Right renal pelvis (tissue), 4 donors: ENCODE results near the gene ALDH1A3. TPM values are rescaled to one million over a fixed set of nuclear protein-coding genes. Genes with fewer than 3 reads are reported as not detected.

Experiments
- DNase-seq, 4 donors: peaks; one replicate each; pipeline ENCODE4 v3.0.0-alpha.2; 2013; ENCODE audit warnings: low read depth in 4 of 4, low spot score in 3 of 4, missing footprints in 1 of 4
- polyA plus RNA-seq, 4 donors: library from polyadenylated mRNA; unstranded; fragments of 120-200 nt; gene quantifications; one replicate each; pipeline ENCODE4 v1.2.1, GENCODE V29; 2013; ENCODE audit not compliant: insufficient read length in 4 of 4

The ALDH1A3 gene
- polyA plus RNA-seq, 4 donors = 3.2 to 5.7 (median 4.8) TPM

DNA sequence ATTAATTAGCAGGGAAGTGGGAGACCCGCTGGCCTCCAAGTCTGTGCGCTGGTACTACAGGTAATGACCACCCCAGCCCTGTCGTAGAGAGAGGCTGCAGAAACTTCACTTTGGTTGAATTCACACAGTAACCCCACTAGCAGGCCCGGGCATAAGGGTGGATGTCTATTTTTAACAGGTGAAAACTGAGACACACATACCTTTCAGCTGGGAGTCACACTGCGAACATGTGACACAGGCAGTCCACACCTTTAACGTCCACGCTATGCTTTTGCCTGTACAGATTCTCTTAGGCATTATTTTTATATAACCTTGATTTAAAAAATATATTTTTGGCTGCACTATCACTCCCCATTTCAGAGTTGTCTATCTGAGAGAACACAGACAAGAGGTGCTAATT is 43.4 kb downstream of the ALDH1A3 start:
- no peak for DNase-seq

DNA sequence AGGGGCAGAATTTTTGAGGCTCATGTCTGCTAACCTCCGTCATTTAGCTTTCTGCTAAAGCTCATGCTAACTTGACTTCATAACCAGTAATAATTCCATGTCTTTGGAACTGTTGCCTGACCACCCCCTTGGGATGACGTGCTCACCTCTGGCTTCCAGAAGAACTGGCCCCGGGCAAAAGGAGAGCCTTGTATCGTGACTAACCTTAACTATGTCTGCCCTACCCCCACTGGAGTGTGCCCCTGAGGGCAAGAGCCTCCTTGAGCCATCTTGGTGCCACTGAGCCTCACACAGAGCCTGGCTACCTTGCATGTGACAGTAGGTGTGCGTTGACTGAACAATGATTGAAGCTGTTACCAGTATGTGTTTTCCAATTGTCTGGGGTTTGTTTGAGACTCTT is 44.3 kb downstream of the ALDH1A3 start:
- no peak for DNase-seq

DNA sequence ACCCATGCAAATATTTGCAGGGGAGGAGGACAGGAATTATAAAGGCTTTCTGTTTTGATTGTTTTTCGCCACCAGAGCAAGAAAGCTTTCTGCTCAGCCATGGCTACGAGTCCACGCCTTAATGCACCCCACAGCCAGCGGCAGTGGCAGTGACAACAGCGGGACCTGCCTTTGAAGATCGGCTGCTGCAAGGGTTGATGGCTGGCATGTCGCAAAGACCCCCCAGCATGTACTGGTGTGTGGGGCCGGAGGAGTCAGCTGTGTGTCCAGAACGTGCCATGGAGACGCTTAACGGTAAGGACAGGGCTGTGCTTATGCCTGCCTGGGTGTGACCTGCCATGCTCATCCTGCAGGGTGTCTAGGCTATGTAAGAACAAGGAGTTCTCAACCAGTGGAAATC is 44.8 kb downstream of the ALDH1A3 start:
- DNase-seq = no peak

DNA sequence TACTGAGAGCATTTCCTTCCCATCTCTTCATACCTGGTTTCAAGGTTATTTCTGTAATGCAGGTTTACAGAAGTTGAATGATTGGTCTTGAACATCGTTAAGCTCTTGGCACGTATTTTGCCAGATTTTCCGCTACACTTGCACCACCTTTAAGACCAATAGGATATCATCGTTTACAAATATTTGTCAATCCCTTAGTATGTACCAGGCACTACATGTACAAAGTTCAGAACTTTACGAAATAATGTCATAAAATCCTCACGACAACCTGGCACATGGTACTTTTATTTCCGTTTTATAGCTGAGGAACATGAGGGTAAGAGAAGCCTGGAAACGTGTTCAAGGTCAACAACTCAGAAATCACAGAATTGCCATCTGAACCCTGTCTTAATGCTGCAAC is 45.8 kb downstream of the ALDH1A3 start:
- DNase-seq = no peak

DNA sequence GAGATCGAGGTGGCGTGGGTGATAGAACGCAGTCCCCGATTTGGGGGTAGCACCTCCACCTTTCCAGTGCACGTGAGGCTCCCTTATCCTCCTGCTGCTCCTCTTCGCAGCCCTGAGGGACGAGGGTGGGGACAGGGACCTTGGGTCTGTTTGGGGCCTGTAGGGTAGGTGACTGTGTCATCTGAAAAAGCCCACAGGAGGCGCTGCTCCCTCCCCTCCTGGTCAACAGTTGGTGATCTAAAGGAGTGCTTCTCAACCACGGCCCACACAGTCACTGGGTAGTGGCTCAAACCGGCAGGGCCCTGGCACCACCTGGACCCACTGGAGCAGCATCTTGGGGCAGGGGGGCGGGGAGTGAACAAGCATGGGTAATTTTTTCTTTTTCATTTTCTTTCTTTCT is 46.6 kb downstream of the ALDH1A3 start:
- DNase-seq = no peak

DNA sequence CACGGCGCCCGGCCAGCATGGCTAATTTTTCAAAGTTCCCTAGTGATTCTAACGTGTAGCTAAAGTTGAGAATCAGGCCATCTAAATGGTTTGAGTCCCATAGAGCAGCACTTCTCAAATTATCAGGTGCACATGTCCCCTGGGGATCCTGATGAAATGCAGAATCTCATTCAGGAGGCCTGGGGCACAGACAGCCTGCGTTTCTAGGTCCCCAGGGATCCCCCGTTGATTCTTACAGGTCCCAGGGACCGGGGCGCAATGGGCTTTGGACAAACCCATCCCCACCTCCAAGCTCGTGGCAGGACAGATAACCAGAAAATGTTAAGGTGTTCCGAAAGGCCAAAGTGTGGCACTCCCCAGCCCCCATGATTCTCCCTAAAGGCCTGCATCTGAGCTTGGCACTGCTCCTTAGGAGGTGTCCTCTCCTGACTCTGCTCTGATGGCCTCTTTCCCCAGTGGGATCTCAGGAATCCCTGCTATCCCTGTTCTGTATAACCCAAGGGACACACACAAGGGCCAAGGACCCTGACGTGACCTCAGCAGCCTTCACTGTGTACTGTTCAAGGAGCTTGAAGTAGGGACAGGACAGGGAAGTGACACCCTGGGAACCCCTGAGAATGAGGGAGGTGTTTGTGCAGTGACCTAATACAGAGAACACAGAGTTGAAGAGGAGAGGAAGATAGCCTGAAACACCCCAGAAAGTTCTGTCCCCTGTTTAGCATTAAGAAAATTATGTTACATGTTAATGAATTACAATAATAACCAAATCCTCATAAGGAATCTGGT is 47.5 kb downstream of the ALDH1A3 start:
- DNase-seq = no peak

DNA sequence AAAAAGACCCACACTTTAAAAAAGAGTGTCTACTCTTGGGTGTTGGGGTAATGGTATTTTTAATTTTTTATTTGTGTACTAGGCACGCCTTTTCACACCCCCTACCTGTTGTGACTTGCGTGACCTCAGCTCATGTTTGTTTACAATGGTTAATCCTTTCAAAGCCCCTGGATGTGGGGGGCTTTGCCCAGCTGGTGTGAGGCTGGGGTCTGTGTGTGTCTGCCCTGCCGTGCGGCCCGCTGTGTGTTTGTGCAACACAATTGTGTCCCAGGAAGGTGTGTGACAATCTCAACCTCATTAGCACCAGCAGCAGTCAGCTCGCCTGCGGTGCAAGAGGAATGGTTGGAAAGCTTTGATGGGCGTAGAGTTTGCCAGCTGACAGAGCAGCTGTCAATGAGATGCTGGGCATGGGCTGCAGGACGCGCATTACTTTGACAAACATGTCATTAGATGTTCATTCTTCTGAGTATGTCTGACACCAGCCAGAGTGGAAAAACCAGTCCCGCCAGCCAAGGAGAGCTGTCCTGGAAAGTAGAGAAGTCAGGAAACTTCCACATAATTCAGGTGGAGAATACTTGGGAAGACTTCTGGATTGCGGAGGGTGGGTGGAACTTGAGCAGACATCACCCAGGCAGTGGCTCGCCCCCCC is 49.1 kb downstream of the ALDH1A3 start:
- DNase-seq = no peak

DNA sequence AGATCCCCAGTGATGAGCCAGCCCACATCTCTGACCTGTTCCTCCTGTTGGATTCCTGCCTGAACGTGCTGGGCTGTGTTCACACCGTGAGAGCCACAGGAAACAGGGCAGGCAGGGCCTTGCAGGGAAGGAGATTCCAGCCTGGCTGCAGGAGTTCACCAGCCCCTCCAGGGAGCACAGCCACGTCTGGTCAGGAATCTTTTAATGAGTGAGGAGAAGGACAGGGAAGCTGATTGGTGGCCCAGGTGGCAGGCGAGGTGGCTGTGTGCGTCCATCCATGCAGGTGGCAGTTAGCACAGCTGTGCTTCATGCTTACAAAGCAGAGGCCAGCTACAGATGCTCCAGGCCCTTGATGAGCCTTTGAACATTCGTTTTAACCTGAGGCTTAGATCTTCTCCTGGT is 50.0 kb downstream of the ALDH1A3 start:
- no peak for DNase-seq

DNA sequence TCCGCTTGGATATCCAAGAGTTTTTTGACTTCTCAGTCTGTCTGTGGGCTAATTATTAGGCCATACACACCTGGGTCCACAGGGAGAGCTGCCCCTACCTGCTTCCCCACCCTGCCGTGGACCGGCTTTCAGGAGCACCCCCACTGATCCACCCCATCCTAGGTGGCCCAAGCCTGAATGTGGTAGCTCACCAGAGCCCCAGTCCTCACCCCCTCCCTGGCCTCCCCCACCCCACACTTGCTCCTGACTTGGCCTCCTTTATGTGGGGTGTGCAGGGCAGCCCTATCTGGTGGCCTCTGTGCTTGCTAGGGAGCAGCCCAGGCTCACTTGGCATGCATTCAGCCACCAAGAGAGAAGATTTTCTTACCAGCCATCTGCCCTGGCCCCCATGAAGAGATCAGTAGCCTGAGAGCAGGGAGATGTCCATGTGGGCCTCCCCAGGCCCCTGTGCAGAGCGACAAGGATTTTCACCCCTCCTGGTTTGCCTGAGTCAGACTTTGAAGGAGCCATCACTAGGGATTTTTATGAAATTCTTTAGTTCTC is 50.7 kb downstream of the ALDH1A3 start:
- no peak for DNase-seq

DNA sequence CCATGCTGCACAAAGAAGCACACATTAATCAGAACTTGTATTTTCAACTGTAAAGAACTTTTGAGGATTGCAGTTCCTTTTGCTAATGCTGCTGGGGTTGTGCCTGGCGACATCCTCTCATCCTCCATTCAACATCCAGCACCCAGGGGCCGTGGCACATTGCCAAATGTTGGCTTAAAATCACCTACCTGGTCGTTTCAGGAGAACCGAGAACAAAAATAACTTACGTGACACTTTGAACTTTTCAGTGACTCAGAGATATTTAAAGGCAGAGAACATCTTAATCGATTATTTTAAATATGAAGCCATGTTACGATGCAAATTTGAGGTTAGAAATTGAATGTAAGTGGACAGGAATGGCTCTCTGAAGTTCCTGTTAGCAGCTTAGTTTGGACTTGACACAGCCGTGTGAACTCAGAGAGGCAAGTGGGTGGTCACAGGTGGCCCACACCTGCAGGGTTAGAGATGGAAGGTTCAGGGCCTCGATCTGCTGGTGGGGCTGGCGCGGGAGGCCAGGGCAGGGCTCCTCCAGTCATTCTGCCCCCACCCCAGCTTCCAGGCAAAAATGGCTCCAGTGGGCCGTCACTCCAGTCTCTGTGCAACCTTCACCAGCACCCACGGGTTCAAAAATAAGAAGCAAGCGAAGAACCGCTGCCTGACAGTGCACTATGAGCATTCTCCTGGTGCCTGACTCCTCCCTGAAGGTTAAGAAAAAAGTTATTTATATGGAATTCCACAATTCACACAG is 51.7 kb downstream of the ALDH1A3 start:
- DNase-seq = no peak

DNA sequence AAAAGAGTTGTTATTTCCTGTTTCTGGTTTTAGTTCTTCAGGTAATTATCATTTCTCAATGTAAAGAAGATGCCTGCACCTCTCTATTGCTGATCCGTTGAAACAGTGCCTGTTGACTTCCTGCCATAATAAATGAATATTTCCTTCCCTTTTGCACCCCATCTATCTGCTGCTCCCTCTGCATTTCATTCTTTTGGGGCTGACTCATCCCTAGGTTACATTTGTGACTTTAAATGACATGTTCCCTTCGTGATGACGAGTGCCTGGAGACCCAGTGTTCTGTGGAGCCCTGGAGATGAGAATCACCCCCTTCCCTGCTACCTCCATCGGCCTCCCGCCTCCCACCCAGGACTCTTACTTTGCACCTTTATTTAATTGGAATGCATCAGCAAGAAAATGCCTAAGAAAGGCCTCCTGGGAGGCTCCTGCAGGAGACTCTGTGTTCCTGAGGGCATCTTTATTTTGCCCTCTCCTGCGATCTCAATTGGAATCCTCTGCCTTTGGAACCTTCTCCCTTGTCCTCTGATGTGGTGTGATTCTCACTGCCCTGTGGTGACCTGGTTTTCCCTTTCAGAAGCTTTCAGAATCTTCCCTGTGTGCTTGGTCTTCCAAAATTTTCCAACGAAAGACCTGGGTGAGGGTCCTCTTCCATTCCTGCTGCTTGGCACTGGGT is 53.2 kb downstream of the ALDH1A3 start:
- no peak for DNase-seq

DNA sequence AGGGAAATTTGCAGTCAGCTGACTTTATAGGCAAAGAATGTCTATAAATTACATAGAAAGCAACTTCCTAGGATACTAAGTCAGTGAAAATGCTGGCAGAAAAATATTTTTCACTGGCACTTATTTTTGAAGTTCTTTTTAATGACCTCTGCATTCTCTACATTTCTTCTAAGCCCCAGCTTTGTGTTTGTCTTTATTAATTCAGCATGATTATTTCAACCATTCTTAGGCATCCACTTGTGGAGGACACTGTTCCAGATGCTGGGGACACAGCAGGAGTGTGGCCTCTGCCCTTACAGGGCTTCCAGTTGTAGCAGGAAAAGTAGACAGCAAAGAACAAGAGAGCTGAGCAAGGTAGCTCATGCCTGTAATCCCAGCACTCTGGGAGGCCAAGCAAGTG is 54.5 kb downstream of the ALDH1A3 start:
- DNase-seq = no peak

DNA sequence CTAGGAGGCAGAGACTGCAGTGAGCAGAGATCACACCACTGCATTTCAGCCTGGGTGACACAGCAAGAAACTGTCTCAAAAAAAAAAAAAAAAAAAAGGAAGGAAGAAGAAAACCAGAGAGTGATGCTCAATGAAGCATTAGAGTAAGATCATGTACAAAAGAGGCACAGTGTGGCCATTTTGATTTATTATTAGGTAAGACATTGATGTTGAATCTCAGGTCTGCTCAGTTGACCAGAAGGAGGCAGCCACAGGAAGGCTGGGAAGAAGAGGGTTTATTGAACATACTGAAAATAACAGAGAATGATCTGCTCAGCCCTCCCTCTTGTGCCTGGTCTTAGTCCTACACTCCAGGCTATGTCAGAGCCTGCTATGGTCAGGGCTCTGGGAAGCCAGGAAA is 55.1 kb downstream of the ALDH1A3 start:
- no peak for DNase-seq

DNA sequence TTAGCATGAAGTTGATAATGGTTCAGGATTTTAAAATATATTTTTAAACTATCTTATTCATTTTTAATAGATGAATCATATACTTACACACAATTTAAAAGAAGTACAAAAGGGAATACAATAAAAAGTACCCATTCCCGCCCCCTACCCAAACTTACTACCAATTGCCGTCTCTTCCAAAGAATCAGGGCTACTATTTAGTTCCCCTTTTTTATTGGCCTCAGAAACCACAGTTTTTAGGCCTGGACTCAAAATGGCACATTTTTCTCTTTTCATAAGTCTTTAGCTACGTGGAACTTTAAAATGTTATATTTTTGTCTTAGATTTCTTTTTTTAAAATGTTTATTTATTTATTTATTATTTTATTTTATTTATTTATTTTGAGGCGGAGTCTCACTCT is 57.5 kb downstream of the ALDH1A3 start:
- no peak for DNase-seq

DNA sequence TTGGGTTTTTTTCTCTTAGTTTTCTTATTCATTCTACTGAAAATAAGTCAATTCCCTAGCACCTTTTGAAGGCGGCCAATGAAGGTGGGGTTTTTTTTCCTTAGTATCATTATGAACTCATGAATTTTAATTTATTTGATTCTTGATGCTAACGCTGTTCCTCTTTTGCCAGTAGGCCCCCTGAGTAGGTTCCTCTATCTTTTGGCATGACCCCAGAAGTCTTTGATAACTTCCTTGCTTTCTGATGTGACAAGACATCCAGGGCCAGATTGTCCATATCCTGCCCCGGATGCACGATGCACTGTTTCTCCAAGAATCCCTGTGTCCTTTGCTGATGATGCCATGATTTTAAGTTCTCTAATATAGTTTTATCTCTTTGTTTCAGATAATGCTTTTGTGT is 60.2 kb downstream of the ALDH1A3 start:
- DNase-seq = no peak

DNA sequence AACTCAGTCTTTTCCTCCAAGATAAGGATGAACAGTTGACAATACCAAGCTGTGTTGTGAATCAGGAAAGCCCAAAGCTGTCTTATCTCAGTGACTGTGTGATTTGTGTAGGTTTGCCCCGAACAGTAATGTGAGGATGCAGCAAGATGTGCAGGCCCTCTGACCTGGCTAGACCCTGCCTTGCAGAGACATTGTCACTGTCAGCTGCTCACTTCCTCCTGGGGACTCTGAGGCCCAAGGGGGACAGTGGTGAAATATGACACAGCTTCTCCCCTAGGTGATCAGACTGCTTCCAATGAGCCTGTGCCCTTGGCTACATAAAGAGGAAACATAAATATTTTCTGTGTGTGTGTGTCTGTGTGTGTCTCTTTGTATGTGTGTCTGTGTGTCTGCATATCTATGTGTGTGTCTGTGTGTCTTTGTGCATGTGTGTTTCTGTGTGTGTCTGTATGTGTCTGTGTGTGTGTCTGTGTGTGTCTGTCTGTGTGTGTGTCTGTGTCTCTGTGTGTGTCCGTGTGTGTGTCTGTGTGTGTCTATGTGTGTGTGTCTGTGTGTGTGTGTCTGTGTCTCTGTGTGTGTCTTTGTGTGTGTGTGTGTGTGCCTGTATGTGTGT is 61.2 kb downstream of the ALDH1A3 start:
- DNase-seq = no peak

DNA sequence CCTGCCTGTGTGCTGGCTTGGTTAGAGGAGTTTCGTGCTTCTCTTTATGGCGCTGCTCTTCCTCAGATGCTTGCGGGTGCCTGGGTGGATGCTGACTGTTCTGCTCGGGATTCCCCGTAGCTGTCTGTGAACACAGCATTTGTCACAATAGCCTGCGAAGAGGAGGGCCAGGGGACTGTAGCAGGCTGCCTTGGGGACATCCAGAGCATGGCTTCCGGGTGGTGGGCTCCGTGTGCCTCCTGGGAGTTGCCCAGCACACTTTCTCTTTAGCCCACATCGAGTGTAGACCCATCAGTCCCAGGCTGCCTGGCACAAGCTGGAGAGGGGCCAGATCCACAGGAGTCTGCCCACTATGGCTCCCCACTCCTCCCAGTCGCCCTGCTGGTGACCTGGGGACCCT is 61.9 kb downstream of the ALDH1A3 start:
- DNase-seq = no peak

DNA sequence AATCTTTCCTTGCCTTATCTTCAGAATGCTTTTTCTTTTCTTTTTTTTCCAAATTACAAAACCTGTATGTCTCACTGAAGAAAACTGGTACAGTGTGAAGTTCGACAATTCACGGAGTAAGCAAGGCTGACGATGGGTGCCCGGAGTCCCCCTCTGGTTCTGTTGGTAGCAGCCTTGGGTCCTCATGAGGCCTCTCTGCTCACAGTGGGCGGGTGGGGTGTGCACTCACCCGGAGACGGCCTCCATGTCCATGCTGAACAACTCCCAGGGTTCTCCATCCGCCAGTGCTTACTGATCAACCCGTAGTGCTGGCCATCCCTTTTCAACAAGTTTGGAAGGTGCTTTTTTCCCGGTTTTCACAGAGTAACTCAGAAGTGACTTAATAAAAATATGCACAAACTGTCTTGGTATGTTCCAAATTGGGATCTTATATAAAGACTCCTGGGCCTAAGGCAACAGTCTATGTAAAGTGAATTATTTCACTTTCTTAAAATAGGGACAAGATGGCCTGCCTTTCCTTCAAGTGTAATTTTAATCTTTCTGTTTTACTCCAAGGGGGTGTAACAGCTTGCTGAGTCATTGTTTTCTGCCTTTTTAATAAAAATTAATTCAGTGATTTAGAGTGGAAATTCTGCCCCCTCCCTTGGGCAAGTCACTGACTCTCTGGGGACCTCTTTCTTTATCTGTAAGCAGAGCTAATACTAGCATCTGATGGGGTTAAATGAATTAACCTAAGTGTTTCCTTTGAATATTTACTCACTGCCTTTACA is 63.2 kb downstream of the ALDH1A3 start:
- DNase-seq = no peak

DNA sequence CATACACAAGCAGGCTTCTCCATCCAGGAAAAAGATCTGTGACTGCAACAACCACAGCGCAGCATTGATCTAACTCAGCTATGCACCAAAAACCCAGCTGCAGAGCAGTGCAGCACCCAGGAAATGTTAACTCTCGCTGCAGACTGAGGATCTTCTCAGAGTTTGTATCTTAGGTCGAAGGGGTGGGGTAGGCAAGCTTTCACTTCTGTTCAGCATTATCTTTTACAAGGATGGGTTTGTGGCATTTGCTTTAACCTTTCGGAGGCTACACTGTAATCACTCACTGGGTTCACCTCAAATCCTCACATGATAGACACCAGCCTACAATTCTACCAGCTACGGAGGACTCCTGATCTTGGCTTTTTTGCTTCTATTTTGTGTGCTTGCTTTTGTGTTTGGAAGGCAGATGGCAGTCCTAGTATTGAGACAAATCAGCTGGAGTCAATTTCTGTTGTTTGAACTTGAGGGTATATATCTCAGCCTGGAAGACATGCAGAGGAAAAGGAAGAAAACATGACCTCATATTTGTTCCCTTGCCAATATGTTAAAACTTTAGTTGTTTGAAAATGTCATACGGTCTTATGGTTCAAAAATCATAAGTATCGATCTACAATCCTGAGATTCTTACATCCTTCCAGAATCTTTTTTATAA is 64.7 kb downstream of the ALDH1A3 start:
- DNase-seq = no peak
